ENCODE data around the gene PRAC1.

PRAC1 gene

GRCh38 chr17:48692049-48692448, 30.3 kb downstream of the PRAC1 start:
- no peak for DNase-seq

GRCh38 chr17:48690655-48691054, 31.7 kb downstream of the PRAC1 start:
- DNase-seq, result no peak

DNA sequence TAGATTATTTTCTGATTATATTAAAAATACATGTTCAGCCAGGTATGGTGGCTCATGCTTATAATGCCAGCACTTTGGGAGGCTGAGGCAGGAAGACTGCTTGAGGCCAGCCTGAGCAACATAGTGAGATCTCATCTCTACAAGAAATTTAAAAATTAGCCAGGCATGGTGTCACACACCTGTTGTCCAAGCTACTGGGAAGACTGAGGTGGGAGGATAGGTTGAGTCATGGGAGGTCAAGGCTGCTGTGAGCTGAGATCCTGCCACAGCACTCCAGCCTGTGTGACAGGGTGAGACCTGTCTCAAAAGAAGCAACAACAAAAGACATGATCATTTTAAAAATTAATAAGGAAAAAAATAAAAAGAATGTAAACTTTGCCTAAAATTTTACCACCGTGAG, 40.7 kb downstream of the PRAC1 start:
- DNase-seq, result no peak

- DNase-seq, result no peak
These were observed 42.8 kb downstream of the PRAC1 start for GRCh38 chr17:48679385-48680096.

DNA sequence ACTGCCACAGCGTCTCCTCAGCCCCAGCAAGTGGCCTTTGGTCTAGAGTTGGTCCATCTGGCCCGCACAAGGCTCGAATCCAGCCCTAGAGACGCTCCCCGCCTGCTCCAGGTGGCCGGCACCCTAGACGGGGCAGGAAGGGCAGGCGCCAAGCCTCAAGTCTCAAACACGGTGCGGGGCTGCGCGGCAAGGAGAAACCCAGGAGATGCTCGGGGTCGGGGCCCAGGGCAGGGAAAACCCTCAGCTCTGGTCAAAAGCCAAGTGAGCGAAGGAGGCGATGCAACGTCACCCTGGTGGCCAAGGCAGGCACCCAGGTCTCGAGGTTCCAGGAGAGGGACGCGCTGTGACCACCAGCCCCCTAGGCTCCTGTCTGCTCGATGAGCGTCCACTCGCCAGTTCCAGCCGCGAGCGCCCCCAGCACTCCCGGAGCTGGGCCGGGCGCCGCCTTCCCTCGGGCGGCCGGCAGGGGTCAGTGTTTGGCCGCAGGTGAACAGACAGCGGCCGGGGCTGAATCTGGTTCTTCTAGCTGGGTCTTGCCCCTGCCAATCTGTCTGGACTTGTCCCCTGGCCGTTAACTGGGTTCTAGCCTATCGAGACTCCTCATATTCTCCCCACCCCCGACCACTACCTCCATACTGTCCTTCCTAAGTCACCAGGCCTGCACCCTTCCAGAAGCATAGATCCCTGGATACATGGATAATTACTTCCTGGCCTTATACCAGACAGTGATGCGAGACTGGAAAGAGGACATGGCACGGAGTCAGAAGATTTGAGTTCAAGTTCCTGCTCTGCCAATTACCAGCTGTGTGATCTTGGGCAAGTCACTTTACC, 44.0 kb downstream of the PRAC1 start:
- DNase-seq, result peak; percentile 46

GRCh38 chr17:48676963-48677558, 45.3 kb downstream of the PRAC1 start:
- DNase-seq, result no peak

GRCh38 chr17:48672340-48672739, 50.0 kb downstream of the PRAC1 start:
- DNase-seq, result no peak
